Fibroblast of mammary gland (primary cell): Measurements from ENCODE around the gene ALS2.

ENCODE experiments used
- DNase-seq: peaks from one replicate; pipeline ENCODE4 v3.0.0-alpha.2; 2010; ENCODE audit warnings: low read depth
- H3K4me3 ChIP-seq: 2 replicates; pipeline ENCODE4 v1.5.1; 2011; ENCODE audit warnings: low read depth, mild to moderate bottlenecking, low read length, moderate library complexity; ENCODE audit not compliant: control insufficient read depth
- CTCF ChIP-seq: conservative IDR thresholded peaks from 2 replicates; pipeline ENCODE4 v1.5.1; 2011; ENCODE audit warnings: low read depth, low read length, inconsistent platforms; ENCODE audit not compliant: control insufficient read depth, insufficient read depth

The ALS2 gene

DNA sequence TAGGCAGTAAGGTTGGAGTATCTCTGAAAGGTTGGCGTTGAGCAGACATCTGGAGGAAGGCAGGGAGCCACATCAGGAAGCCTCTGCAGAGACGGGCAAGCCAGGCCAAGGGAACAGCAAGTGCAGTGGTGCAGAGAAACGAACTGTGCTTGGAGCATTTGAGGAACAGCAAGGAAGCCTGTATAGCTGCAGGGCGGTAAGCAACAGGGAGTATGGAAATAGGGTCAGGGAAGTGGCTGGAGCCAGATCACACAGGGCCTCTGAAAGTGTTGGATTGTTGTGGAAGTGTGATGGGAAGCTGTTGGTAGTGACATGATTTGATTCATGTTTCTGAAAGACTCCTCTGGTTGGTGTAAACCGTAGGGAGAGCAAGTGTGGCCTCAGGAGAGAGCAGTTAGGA lies 124.0 kb downstream of the ALS2 start:
- DNase-seq: no peak
- H3K4me3 ChIP-seq: no peak overlapping the region
- TF ChIP-seq CTCF: no peak

DNA sequence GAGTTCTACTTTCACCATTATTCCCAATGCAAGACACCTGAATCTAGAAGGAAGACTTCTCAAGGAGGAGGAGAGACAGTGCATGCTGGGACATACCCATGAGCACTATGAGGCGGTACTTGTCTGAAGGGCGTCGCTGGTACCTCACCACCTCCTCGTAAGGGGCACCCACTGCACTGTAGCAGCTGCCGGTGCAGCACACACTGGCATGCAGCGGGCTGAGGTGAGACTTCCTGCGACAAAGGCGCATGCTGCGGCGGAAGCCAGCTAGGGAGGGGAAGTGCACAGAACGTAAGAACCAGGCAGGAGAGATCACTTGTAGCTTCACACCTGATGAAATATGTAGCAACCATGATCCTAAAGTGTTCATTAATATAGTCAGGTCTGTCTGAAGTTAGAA lies 124.6 kb downstream of the ALS2 start:
- no peak overlapping the region for H3K4me3 ChIP-seq
- DNase-seq: no peak
- TF ChIP-seq CTCF: no peak

GRCh38 chr2:201654616-201655384 lies 125.9 kb downstream of the ALS2 start:
- DNase-seq: peak; percentile 78
- no peak for TF ChIP-seq CTCF
- H3K4me3 ChIP-seq: no peak overlapping the region

GRCh38 chr2:201653221-201653620 lies 127.5 kb downstream of the ALS2 start:
- DNase-seq: no peak
- no peak overlapping the region for H3K4me3 ChIP-seq
- no peak for TF ChIP-seq CTCF
